Astrocyte (in vitro differentiated cells and primary cell): ENCODE measurements around the gene ZNRF4.

ENCODE experiments used
- EZH2 ChIP-seq: IDR thresholded peaks from 2 replicates; pipeline ENCODE4 v1.6.1; 2012; ENCODE audit warnings: mild to moderate bottlenecking, low read length, inconsistent platforms; ENCODE audit not compliant: insufficient read depth
- TF ChIP-seq, protein P1 (sequence below): IDR thresholded peaks from 2 replicates; pipeline ENCODE4 v1.5.1; 2011; ENCODE audit warnings: low read depth, mild to moderate bottlenecking, inconsistent platforms, low read length, moderate library complexity; ENCODE audit not compliant: insufficient read depth

GRCh38 chr19:5501907-5502306 lies 46.7 kb downstream of the ZNRF4 start:
- TF ChIP-seq, protein P1, sequence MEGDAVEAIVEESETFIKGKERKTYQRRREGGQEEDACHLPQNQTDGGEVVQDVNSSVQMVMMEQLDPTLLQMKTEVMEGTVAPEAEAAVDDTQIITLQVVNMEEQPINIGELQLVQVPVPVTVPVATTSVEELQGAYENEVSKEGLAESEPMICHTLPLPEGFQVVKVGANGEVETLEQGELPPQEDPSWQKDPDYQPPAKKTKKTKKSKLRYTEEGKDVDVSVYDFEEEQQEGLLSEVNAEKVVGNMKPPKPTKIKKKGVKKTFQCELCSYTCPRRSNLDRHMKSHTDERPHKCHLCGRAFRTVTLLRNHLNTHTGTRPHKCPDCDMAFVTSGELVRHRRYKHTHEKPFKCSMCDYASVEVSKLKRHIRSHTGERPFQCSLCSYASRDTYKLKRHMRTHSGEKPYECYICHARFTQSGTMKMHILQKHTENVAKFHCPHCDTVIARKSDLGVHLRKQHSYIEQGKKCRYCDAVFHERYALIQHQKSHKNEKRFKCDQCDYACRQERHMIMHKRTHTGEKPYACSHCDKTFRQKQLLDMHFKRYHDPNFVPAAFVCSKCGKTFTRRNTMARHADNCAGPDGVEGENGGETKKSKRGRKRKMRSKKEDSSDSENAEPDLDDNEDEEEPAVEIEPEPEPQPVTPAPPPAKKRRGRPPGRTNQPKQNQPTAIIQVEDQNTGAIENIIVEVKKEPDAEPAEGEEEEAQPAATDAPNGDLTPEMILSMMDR, result no peak
- TF ChIP-seq EZH2, result no peak
